Gastrocnemius medialis (tissue), 4 donors: ENCODE data around the gene RASD1.
"Not testable (repeated sequence)": the region's sequence is repeated elsewhere in the genome, so short reads cannot be mapped to it uniquely, and the experiment has no call there.

ENCODE experiments used
- CTCF ChIP-seq, 5 experiments: fragments of 450-650 bp in 3 of 5; fragments of 200-600 bp in 2 of 5; sonication (generic) in 2 of 5; IDR thresholded peaks in 4 of 5; conservative IDR thresholded peaks in 1 of 5; 1 replicate in 4 of 5; 2 replicates in 1 of 5; pipeline ENCODE4 v1.5.1; 2016 to 2019; ENCODE audit warnings: antibody characterized with exemption in 5 of 5, mild to moderate bottlenecking in 3 of 5, moderate library complexity in 3 of 5
- POLR2A ChIP-seq, 2 donors: fragments of 450-650 bp; IDR thresholded peaks; one replicate each; pipeline ENCODE4 v1.6.1; 2017; ENCODE audit warnings: antibody characterized with exemption in 2 of 2, mild to moderate bottlenecking in 2 of 2, moderate library complexity in 2 of 2

- not testable (repeated sequence) for TF ChIP-seq POLR2A (IDR thresholded peaks at IDR 0.05); CTCF (IDR thresholded peaks at IDR 0.05 in 4 of 5, conservative IDR thresholded peaks at IDR 0.05 in 1 of 5)
Measured at GRCh38 chr17:17486416-17486815, 9.8 kb downstream of the RASD1 start.
